Stomach (tissue), 9 donors: Measurements from ENCODE around the gene TMEM271. TPM values are rescaled to one million over a fixed set of nuclear protein-coding genes. Genes with fewer than 3 reads are reported as not detected.
"Not testable (repeated sequence)": the region's sequence is repeated elsewhere in the genome, so short reads cannot be mapped to it uniquely, and the experiment has no call there.

Source experiments
- DNase-seq, 2 donors: peaks; one replicate each; pipeline versions ENCODE4 v3.0.0 to v3.0.0-alpha.2; 2013 to 2019
- H3K27ac ChIP-seq, 5 donors: fragments of 200-600 bp in 4 of 5; sonication (generic) in 4 of 5; one replicate each; pipeline ENCODE4 v1.5.1; 2013 to 2019; ENCODE audit warnings: mild to moderate bottlenecking in 1 of 5, moderate library complexity in 1 of 5
- H3K27me3 ChIP-seq, 3 donors: fragments of 200-600 bp; sonication (generic); one replicate each; pipeline ENCODE4 v1.5.1; 2017 to 2019; ENCODE audit warnings: mixed run types in 1 of 3
- H3K36me3 ChIP-seq, 4 donors: fragments of 200-600 bp; sonication (generic); 1 replicate in 3 of 4; 2 replicates in 1 of 4; pipeline ENCODE4 v1.5.1; 2016 to 2019
- H3K4me1 ChIP-seq, 4 donors: fragments of 200-600 bp; sonication (generic); one replicate each; pipeline ENCODE4 v1.5.1; 2016 to 2019
- H3K4me3 ChIP-seq, 4 donors: fragments of 200-600 bp; sonication (generic) in 3 of 4; one replicate each; pipeline ENCODE4 v1.5.1; 2016 to 2019; ENCODE audit warnings: mild to moderate bottlenecking in 1 of 4
- H3K9me3 ChIP-seq, 4 donors: fragments of 200-600 bp; sonication (generic); one replicate each; pipeline ENCODE4 v1.5.1; 2016 to 2019
- EP300 ChIP-seq: sonication (generic); formaldehyde crosslinking; IDR thresholded peaks from one replicate; pipeline ENCODE4 v1.6.1; 2017; ENCODE audit warnings: antibody characterized with exemption
- POLR2A ChIP-seq, 4 donors: fragments of 450-650 bp; IDR thresholded peaks; one replicate each; pipeline ENCODE4 v1.6.1; 2016; ENCODE audit warnings: antibody characterized with exemption in 4 of 4, control low read depth in 2 of 4, mild to moderate bottlenecking in 1 of 4, moderate library complexity in 1 of 4
- POLR2AphosphoS5 ChIP-seq, 3 donors: sonication (generic); formaldehyde crosslinking; IDR thresholded peaks; one replicate each; pipeline ENCODE4 v1.6.1; 2016; ENCODE audit warnings: antibody characterized with exemption in 3 of 3
- WGBS, 5 donors: extraction: QIAGEN DNeasy Blood & Tissue Kit in 3 of 5; methylation state at CpG; one replicate each; pipeline versions ENCODE4 v1.1.5 to v1.1.7; 2013 to 2018; 5-methylcytosine and 5-hydroxymethylcytosine counted together
- intact Hi-C: fragments of 100-400 bp; cut with DNase I; formaldehyde crosslinking; loops from one replicate; pipeline ENCODE4 v1.15.1; 2023; ENCODE audit warnings: low total_unique reads
- polyA plus RNA-seq, 3 donors: library from polyadenylated mRNA; stranded (reverse); fragments of 200-250 nt; gene quantifications; one replicate each; pipeline ENCODE4 v1.2.3, GENCODE V29; 2013
- total RNA-seq, 5 donors: library from RNA; depleted of rRNA; stranded (reverse); fragments of >200 nt; gene quantifications; one replicate each; pipeline versions ENCODE4 v1.1.0 to v1.2.3, GENCODE V29; 2014 to 2016
- TF ChIP-seq, protein P1 (sequence below), 7 experiments: fragments of 450-650 bp in 4 of 7; fragments of 200-600 bp in 3 of 7; sonication (generic) in 3 of 7; IDR thresholded peaks; one replicate each; pipeline ENCODE4 v1.5.1; 2016 to 2019; ENCODE audit warnings: antibody characterized with exemption in 7 of 7, control low read depth in 2 of 7, mild to moderate bottlenecking in 1 of 7
- donor health status: healthy with polysubstance abuse.
- donor health status: Bipolar disorder and iron deficiency.
- donor health status: healthy.

Gene TMEM271
- total and polyA plus RNA-seq, 8 donors, result 0.03 TPM; not detected in 7

- H3K27ac ChIP-seq, result no peak overlapping the region
- peaks cover 0 to 8% (median 0%) of the 10 kb centered on the region in 4 donors for H3K9me3 ChIP-seq
- DNase-seq, result no peak
- H3K36me3 ChIP-seq, result no peaks in the 10 kb centered on the region
- 78 to 85% (median 80%) methylated on average over 5 of the region's 5 CpGs for WGBS, 5 donors
- peaks cover 0 to 17% (median 0%) of the 10 kb centered on the region in 3 donors for H3K27me3 ChIP-seq
- TF ChIP-seq POLR2AphosphoS5 (IDR thresholded peaks at IDR 0.05), result no peak
- TF ChIP-seq, protein P1, sequence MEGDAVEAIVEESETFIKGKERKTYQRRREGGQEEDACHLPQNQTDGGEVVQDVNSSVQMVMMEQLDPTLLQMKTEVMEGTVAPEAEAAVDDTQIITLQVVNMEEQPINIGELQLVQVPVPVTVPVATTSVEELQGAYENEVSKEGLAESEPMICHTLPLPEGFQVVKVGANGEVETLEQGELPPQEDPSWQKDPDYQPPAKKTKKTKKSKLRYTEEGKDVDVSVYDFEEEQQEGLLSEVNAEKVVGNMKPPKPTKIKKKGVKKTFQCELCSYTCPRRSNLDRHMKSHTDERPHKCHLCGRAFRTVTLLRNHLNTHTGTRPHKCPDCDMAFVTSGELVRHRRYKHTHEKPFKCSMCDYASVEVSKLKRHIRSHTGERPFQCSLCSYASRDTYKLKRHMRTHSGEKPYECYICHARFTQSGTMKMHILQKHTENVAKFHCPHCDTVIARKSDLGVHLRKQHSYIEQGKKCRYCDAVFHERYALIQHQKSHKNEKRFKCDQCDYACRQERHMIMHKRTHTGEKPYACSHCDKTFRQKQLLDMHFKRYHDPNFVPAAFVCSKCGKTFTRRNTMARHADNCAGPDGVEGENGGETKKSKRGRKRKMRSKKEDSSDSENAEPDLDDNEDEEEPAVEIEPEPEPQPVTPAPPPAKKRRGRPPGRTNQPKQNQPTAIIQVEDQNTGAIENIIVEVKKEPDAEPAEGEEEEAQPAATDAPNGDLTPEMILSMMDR (IDR thresholded peaks at IDR 0.05), result no peak
- no peak for TF ChIP-seq EP300
- no peak for TF ChIP-seq POLR2A (IDR thresholded peaks at IDR 0.05)
- intact Hi-C loops, result no loop called here
- no peak overlapping the region for H3K4me3 ChIP-seq
- no peaks in the 10 kb centered on the region for H3K4me1 ChIP-seq
These were observed 14.7 kb downstream of the TMEM271 start for GRCh38 chr4:561426-561825.

DNA sequence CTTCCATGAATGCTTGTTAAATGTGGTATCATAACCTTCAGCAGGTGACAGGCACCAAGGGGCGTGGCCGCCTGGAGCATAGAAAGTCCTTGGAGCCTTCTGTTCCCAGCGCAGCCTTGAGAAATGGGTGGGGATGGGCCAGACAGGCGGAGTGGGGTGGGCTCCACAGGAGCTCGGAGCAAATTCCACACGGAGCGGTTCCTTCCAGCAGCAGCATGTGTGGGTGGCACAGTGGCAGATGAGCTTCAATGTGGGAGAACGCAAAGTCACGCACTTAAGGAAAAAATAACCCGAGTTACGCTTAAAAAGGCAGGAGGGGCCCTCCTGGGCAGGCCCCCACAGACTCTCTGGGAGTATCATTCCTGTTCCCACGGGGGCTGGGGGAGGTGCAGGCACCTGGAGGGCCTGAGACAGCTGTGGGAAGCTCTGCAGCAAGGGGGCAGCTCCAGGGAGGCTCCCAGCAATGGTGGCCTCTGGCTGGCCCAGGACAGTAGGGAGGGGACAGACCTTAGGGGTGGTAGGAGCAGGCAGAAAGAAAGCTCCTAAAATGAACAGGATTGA lies 15.3 kb downstream of the TMEM271 start:
- no peak overlapping the region for H3K4me3 ChIP-seq
- H3K4me1 ChIP-seq, result no peaks in the 10 kb centered on the region
- H3K9me3 ChIP-seq, result peaks cover 0 to 8% (median 3%) of the 10 kb centered on the region in 4 donors
- 72 to 78% (median 74%) methylated on average over 12 of the region's 12 CpGs for WGBS, 5 donors
- H3K27me3 ChIP-seq, result peaks cover 0 to 17% (median 0%) of the 10 kb centered on the region in 3 donors
- no peak for DNase-seq
- intact Hi-C loops, result no loop called here
- H3K36me3 ChIP-seq, result no peaks in the 10 kb centered on the region
- TF ChIP-seq POLR2AphosphoS5 (IDR thresholded peaks at IDR 0.05), result no peak
- TF ChIP-seq POLR2A (IDR thresholded peaks at IDR 0.05), result no peak
- TF ChIP-seq, protein P1 (IDR thresholded peaks at IDR 0.05), result no peak
- TF ChIP-seq EP300, result no peak
- H3K27ac ChIP-seq, result no peak overlapping the region

DNA sequence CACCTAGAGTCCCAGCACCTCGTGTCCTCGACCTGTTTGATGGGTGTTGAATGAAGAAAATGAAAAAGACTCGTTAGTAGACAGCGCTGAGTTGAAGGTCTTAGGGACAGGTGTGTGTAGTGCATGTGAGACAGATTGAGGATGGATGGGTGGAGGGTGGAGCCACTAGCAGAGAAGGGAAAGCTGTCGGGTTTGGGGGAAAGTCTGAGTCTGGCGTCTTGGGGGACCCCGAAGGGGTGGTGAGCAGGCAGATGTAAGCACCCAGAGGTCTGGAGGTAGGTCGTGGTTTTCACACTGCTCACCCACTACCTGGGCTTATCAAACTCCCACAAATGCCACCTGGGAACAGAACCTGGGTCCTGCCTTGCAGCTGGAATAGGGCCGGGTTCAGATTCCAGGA lies 16.0 kb downstream of the TMEM271 start:
- 74 to 77% (median 75%) methylated on average over 8 to 9 of the region's 9 CpGs for WGBS, 5 donors
- TF ChIP-seq POLR2A (IDR thresholded peaks at IDR 0.05) (no peak), EP300 (no peak), POLR2AphosphoS5 (IDR thresholded peaks at IDR 0.05) (no peak)
- TF ChIP-seq, protein P1 (IDR thresholded peaks at IDR 0.05), result no peak

GRCh38 chr4:555566-556275 lies 20.4 kb downstream of the TMEM271 start:
- Histone ChIP-seq H3K27me3 (peaks cover 0 to 20% (median 0%) of the 10 kb centered on the region in 3 donors), H3K9me3 (peaks cover 0 to 15% (median 2%) of the 10 kb centered on the region in 4 donors), H3K36me3 (no peaks in the 10 kb centered on the region), H3K27ac (no peak overlapping the region), H3K4me3 (no peak overlapping the region), H3K4me1 (no peaks in the 10 kb centered on the region)
- intact Hi-C loops, result no loop called here
- WGBS, 5 donors, result 75 to 90% (median 86%) methylated on average over 14 of the region's 14 CpGs
- TF ChIP-seq POLR2A (IDR thresholded peaks at IDR 0.05) (no peak), POLR2AphosphoS5 (IDR thresholded peaks at IDR 0.05) (no peak), EP300 (no peak)
- TF ChIP-seq, protein P1 (IDR thresholded peaks at IDR 0.05), result no peak
- no peak for DNase-seq

More for the DNA sequence above, 16.0 kb downstream of the TMEM271 start:
- H3K4me1 ChIP-seq, result no peaks in the 10 kb centered on the region
- no peak overlapping the region for H3K4me3 ChIP-seq
- intact Hi-C loops, result no loop called here
- H3K27ac ChIP-seq, result no peak overlapping the region
- peaks cover 0 to 9% (median 4%) of the 10 kb centered on the region in 4 donors for H3K9me3 ChIP-seq
- H3K36me3 ChIP-seq, result no peaks in the 10 kb centered on the region
- peaks cover 0 to 17% (median 0%) of the 10 kb centered on the region in 3 donors for H3K27me3 ChIP-seq
- no peak for DNase-seq

DNA sequence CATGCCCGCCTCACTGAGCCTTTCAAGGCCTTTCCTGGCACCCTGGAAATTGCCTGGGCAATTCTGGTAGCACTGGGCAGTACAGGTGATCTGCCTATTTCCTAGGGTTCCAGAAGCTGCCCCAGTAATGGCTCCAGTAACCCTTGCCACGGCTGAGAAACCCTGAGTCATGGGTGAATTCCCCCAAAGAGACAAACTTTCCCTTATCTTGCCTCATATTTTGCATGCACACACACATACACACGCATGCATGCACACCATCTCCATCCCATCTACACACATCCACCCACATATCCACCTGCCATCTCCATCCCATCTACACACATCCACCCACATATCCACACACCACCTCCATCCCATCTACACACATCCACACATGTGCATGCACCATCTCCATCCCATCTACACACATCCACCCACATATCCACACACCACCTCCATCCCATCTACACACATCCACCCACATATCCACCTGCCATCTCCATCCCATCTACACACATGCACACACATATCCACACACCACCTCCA lies 21.2 kb downstream of the TMEM271 start:
- H3K27ac ChIP-seq, H3K4me1 ChIP-seq, intact Hi-C loops, H3K4me3 ChIP-seq, H3K36me3 ChIP-seq, DNase-seq: not testable (repeated sequence)
- peaks cover 0 to 12% (median 0%) of the 10 kb centered on the region in 3 donors for H3K27me3 ChIP-seq
- WGBS, 5 donors, result 55 to 81% (median 72%) methylated on average over 3 of the region's 3 CpGs
- H3K9me3 ChIP-seq, result peaks cover 0 to 15% (median 2%) of the 10 kb centered on the region in 4 donors
